Stimulated activated CD4-positive, alpha-beta T cell treated with anti-CD3 and anti-CD28 coated beads, Interleukin-1b, Interleukin-23, amount 100 ng/mL, for 1 hour (primary cell): ENCODE data around the gene GADD45G.

Experiments
- DNase-seq, 2 donors: peaks; one replicate each; pipeline ENCODE4 v3.0.0-alpha.2; 2020; ENCODE audit warnings: low read depth in 2 of 2

The GADD45G gene

GRCh38 chr9:89654025-89654662, 49.3 kb downstream of the GADD45G start:
- no peak for DNase-seq

DNA sequence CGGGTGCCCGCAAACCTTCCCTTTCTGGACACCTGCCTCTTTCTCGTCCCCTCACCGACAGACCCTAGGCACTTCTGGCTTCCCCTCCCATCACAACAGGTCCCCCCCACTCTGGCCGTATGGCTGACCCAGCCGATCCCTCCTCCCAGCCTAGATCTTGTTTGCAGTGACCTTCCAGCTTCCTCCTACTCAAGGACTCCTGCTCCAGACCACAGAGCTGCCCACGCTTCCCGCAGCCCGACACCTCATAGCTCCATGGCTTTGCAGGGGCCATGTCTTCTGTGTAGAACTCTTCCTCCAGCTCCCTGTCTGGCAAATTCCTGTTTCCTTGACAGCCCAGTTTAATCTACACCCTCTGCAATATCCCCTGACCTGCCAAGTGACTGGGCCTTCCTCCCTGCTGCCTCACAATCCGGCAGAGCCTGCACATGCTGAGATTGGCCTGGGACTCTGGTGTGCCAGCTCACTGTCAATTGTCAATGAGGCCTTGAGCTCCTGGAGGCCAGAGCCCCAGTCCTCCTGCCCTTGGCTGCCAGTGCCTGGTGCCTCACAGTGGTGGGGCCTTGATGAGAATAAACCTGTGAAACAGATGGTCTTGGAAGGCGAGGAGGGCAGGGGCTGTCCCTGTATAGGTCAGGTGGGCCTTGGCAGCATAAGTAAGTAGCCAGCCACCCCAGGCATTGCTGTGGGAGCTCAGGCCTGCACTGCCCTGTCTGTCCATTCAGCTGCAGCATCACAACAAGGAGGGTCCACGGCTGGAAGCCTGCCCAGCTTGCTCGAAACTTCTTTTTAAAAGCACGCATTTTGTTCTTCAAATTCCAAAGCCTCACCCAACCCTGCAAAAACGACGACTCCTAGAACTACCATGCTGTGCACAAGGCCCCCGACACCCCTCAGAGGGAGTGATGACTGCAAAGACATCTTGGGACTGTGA, 50.5 kb downstream of the GADD45G start:
- no peak for DNase-seq
